ENCODE results near the gene SPSB2. TPM values are rescaled to one million over a fixed set of nuclear protein-coding genes. Genes with fewer than 3 reads are reported as not detected.

Gene SPSB2
- total and polyA plus RNA-seq, 12 donors: 2.5 to 24.5 (median 16.0) TPM

- H3K9me3 ChIP-seq (replicated peaks in 1 of 3): no peaks in the 10 kb centered on the region
- WGBS, 4 donors: 91 to 93% (median 92%) methylated on average over 7 to 9 of the region's 9 CpGs
- no peak for TF ChIP-seq POLR2A (IDR thresholded peaks at IDR 0.05)
- TF ChIP-seq CTCF (IDR thresholded peaks at IDR 0.05): no peak
- H3K36me3 ChIP-seq (replicated peaks in 1 of 2): peaks cover 0 to 97% of the 10 kb centered on the region in 2 donors
- H3K27me3 ChIP-seq: no peaks in the 10 kb centered on the region
- DNase-seq: no peak
- H3K4me3 ChIP-seq: no peak overlapping the region
- H3K4me1 ChIP-seq (replicated peaks in 1 of 2): no peaks in the 10 kb centered on the region
- H3K27ac ChIP-seq: no peak overlapping the region
- intact Hi-C loops (cut with DNase I): no loop called here
Observed at GRCh38 chr12:6861391-6861790, 11.7 kb downstream of the SPSB2 start.

- DNase-seq: no peak
- WGBS, 4 donors: 91 to 96% (median 95%) methylated on average over 5 to 7 of the region's 7 CpGs
- H3K27ac ChIP-seq: no peak overlapping the region
- TF ChIP-seq POLR2A (IDR thresholded peaks at IDR 0.05) (no peak), CTCF (IDR thresholded peaks at IDR 0.05) (no peak)
- H3K4me3 ChIP-seq: no peak overlapping the region
- no peaks in the 10 kb centered on the region for H3K4me1 ChIP-seq (replicated peaks in 1 of 2)
- no peaks in the 10 kb centered on the region for H3K9me3 ChIP-seq (replicated peaks in 1 of 3)
- intact Hi-C loops (cut with DNase I): no loop called here
- no peaks in the 10 kb centered on the region for H3K27me3 ChIP-seq
- peaks cover 0 to 100% of the 10 kb centered on the region in 2 donors for H3K36me3 ChIP-seq (replicated peaks in 1 of 2)
Observed at GRCh38 chr12:6860942-6861341, 12.2 kb downstream of the SPSB2 start.

- H3K36me3 ChIP-seq (replicated peaks in 1 of 2): peaks cover 0 to 100% of the 10 kb centered on the region in 2 donors
Observed at GRCh38 chr12:6860116-6860515, 13.0 kb downstream of the SPSB2 start.

GRCh38 chr12:6858799-6859198, 14.3 kb downstream of the SPSB2 start:
- intact Hi-C loops (cut with DNase I): no loop called here
- Histone ChIP-seq H3K36me3 (replicated peaks in 1 of 2) (peaks cover 0 to 87% of the 10 kb centered on the region in 2 donors), H3K4me1 (replicated peaks in 1 of 2) (peaks cover 0 to 6% of the 10 kb centered on the region in 2 donors), H3K9me3 (replicated peaks in 1 of 3) (no peaks in the 10 kb centered on the region), H3K27ac (no peak overlapping the region), H3K4me3 (no peak overlapping the region), H3K27me3 (no peaks in the 10 kb centered on the region)
- 87 to 100% (median 95%) methylated on average over 2 of the region's 2 CpGs for WGBS, 4 donors
- DNase-seq: no peak
- TF ChIP-seq POLR2A (IDR thresholded peaks at IDR 0.05): no peak
- TF ChIP-seq CTCF (IDR thresholded peaks at IDR 0.05): no peak

More at GRCh38 chr12:6860116-6860515, 13.0 kb downstream of the SPSB2 start:
- DNase-seq: no peak
- TF ChIP-seq POLR2A (IDR thresholded peaks at IDR 0.05): no peak
- no peak for TF ChIP-seq CTCF (IDR thresholded peaks at IDR 0.05)
- intact Hi-C loops (cut with DNase I): no loop called here
- H3K27ac ChIP-seq: no peak overlapping the region
- H3K4me3 ChIP-seq: no peak overlapping the region
- H3K4me1 ChIP-seq (replicated peaks in 1 of 2): no peaks in the 10 kb centered on the region
- H3K27me3 ChIP-seq: no peaks in the 10 kb centered on the region
- 92 to 96% (median 94%) methylated on average over 9 of the region's 9 CpGs for WGBS, 4 donors
- H3K9me3 ChIP-seq (replicated peaks in 1 of 3): no peaks in the 10 kb centered on the region

Measured in adrenal gland (tissue), 12 donors.